Right renal pelvis (tissue), 4 donors: ENCODE results near the gene PAFAH1B1. TPM values are rescaled to one million over a fixed set of nuclear protein-coding genes. Genes with fewer than 3 reads are reported as not detected.
A peak's percentile ranks its signal among the peaks of the same experiment; 100 is the strongest.
"Not testable (repeated sequence)": the region's sequence is repeated elsewhere in the genome, so short reads cannot be mapped to it uniquely, and the experiment has no call there.

Source experiments
- DNase-seq, 4 donors: peaks; one replicate each; pipeline ENCODE4 v3.0.0-alpha.2; 2013; ENCODE audit warnings: low read depth in 4 of 4, low spot score in 3 of 4, missing footprints in 1 of 4
- polyA plus RNA-seq, 4 donors: library from polyadenylated mRNA; unstranded; fragments of 120-200 nt; gene quantifications; one replicate each; pipeline ENCODE4 v1.2.1, GENCODE V29; 2013; ENCODE audit not compliant: insufficient read length in 4 of 4

PAFAH1B1 gene
- 100 to 1,000 TPM; 116 to 148 (median 138) TPM for polyA plus RNA-seq

- DNase-seq = peak; percentile 67 to 80 (median 72)
These were observed at the start of gene PAFAH1B1 for GRCh38 chr17:2592971-2593820. PAFAH1B1 (plus strand) TSS chr17:2593654; CDS start chr17:2638289, 44,635 bp downstream.

- DNase-seq = no peak
These were observed 48.1 kb upstream of the PAFAH1B1 start for GRCh38 chr17:2545393-2545792.

GRCh38 chr17:2547176-2547575 is 46.3 kb upstream of the PAFAH1B1 start:
- DNase-seq = no peak

GRCh38 chr17:2548026-2548425 is 45.4 kb upstream of the PAFAH1B1 start:
- DNase-seq = not testable (repeated sequence)

GRCh38 chr17:2549392-2550211 is 43.9 kb upstream of the PAFAH1B1 start:
- DNase-seq = no peak

DNA sequence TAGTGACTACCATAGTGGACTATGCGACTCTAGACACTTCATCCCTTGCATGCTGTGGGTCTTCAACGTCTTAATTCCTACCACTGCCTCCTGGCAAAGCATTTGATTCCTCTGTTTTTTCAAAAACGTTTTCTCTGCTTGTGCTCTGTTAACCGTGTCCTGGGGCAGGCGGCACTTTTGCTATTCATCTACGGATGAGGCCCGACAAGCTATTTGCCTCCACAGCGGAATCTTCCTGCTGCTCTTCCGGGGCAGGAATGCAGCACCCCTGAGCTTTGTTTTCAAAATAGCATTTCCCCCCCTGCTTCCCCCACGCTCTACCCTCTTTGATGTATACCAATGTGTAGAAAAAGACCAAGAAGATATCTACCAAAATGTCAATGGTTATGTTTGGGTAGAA is 42.0 kb upstream of the PAFAH1B1 start:
- DNase-seq = no peak

GRCh38 chr17:2551928-2552327 is 41.5 kb upstream of the PAFAH1B1 start:
- DNase-seq = no peak

GRCh38 chr17:2560658-2561057 is 32.8 kb upstream of the PAFAH1B1 start:
- no peak for DNase-seq

GRCh38 chr17:2562162-2562858 is 31.1 kb upstream of the PAFAH1B1 start:
- DNase-seq = no peak

GRCh38 chr17:2563061-2563460 is 30.4 kb upstream of the PAFAH1B1 start:
- DNase-seq = no peak

GRCh38 chr17:2563543-2563942 is 29.9 kb upstream of the PAFAH1B1 start:
- no peak for DNase-seq

DNA sequence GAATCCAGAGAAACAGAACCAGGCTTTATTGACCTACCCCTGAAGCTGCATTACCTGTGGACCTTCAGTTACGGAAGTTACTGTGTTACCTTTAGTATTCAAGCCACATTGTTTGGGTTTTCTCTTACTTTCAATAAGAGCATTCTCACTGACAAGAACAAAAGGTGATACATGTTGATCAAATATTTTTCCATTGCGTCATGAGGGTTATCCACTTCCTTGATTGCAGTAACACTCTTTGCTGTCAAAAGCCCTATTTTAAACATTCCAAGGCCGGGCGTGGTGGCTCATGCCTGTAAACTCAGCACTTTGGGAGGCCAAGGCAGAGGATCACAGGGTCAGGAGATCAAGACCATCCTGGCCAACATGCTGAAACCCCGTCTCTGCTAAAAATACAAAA is 28.6 kb upstream of the PAFAH1B1 start:
- no peak for DNase-seq

GRCh38 chr17:2566056-2566455 is 27.4 kb upstream of the PAFAH1B1 start:
- DNase-seq = no peak

- DNase-seq = no peak
These were observed 21.7 kb upstream of the PAFAH1B1 start for GRCh38 chr17:2571523-2572303.

DNA sequence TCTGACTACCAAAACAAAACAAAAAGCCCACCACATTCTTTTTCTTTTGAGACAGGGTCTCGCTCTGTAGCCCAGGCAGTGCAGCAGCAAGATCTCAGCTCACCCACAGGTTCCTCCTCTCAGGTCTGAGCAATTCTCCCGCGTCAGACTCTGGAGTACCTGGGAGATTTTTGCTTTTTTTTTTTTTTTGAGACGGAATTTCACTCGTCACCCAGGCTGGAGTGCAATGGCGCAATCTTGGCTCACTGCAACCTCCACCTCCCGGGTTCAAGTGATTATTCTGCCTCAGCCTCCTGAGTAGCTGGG is 21.2 kb upstream of the PAFAH1B1 start:
- DNase-seq = not testable (repeated sequence)

- no peak for DNase-seq
These were observed 13.3 kb upstream of the PAFAH1B1 start for GRCh38 chr17:2580151-2580550.

GRCh38 chr17:2580661-2581060 is 12.8 kb upstream of the PAFAH1B1 start:
- DNase-seq = no peak

GRCh38 chr17:2582493-2582892 is 11.0 kb upstream of the PAFAH1B1 start:
- DNase-seq = no peak

- no peak for DNase-seq
These were observed 2.3 kb upstream of the PAFAH1B1 start for GRCh38 chr17:2591040-2591640.
